B cell (primary cell): ENCODE results near the gene FAF1. TPM values are rescaled to one million over a fixed set of nuclear protein-coding genes. Genes with fewer than 3 reads are reported as not detected.

Experiments
- ATAC-seq: fragments of 200-7000 bp; cut with Tn5 transposase; one replicate; pipeline ENCODE4 v1.10.0; 2021; ENCODE audit warnings: low read depth, mild to moderate bottlenecking, moderate number of reproducible peaks, moderate library complexity
- CTCF ChIA-PET: fragments of 350-600 bp; sonication (Branson Sonifier 250); formaldehyde crosslinking; loops from one replicate; lab custom pipeline; 2021; ENCODE audit warnings: antibody characterized with exemption, inconsistent platforms; lab: Charles Lee
- POLR2A ChIA-PET: fragments of 350-600 bp; sonication (Branson Sonifier 250); formaldehyde crosslinking; loops from one replicate; lab custom pipeline; 2021; ENCODE audit warnings: antibody characterized with exemption; lab: Charles Lee
- DNase-seq: peaks from one replicate; pipeline ENCODE4 v3.0.0; 2013
- H2AFZ ChIP-seq: 2 replicates; pipeline ENCODE4 v1.6.1; 2012; ENCODE audit warnings: mild to moderate bottlenecking, low read depth, low read length; ENCODE audit not compliant: insufficient read depth, poor library complexity, severe bottlenecking
- H3K27ac ChIP-seq, 2 donors: 1 replicate in 1 of 2; 2 replicates in 1 of 2; pipeline ENCODE4 v1.5.1; 2012 to 2013; ENCODE audit warnings: low read length in 2 of 2, mild to moderate bottlenecking in 2 of 2, moderate library complexity in 1 of 2
- H3K27me3 ChIP-seq, 4 experiments: fragments of 200-600 bp in 1 of 4; sonication (generic) in 1 of 4; replicated peaks in 1 of 4; 1 replicate in 2 of 4; 2 replicates in 2 of 4; pipeline versions ENCODE4 v1.6.1 to v1.7.0; 2013 to 2016; ENCODE audit warnings: low read length in 3 of 4, mild to moderate bottlenecking in 2 of 4, mixed read lengths in 1 of 4, moderate library complexity in 1 of 4; ENCODE audit not compliant: insufficient read depth in 4 of 4, control insufficient read depth in 3 of 4; ENCODE audit errors: control extremely low read depth in 1 of 4
- H3K36me3 ChIP-seq, 2 experiments: replicated peaks in 1 of 2; 1 replicate in 1 of 2; 2 replicates in 1 of 2; pipeline versions ENCODE4 v1.6.1 to v1.7.1; 2013; ENCODE audit warnings: low read length in 1 of 2; ENCODE audit not compliant: insufficient read depth in 2 of 2, control insufficient read depth in 1 of 2; ENCODE audit errors: control extremely low read depth in 1 of 2, extremely low read depth in 1 of 2
- H3K4me1 ChIP-seq, 2 donors: fragments of 200-600 bp in 1 of 2; sonication (generic) in 1 of 2; 1 replicate in 1 of 2; 2 replicates in 1 of 2; pipeline versions ENCODE4 v1.5.1 to v1.6.1; 2013 to 2017; ENCODE audit warnings: low read length in 2 of 2; ENCODE audit not compliant: control insufficient read depth in 2 of 2, insufficient read depth in 2 of 2
- H3K4me2 ChIP-seq: replicated peaks from 2 replicates; pipeline ENCODE3; 2012; ENCODE audit warnings: mild to moderate bottlenecking, low read depth, low read length; ENCODE audit not compliant: poor library complexity, severe bottlenecking
- H3K4me3 ChIP-seq, 5 experiments: fragments of 200-600 bp in 1 of 5; sonication (generic) in 1 of 5; 1 replicate in 3 of 5; 2 replicates in 2 of 5; pipeline versions ENCODE4 v1.5.1 to v1.7.0; 2011 to 2016; ENCODE audit warnings: low read length in 4 of 5, mild to moderate bottlenecking in 4 of 5, low read depth in 2 of 5, control low read depth in 1 of 5, moderate library complexity in 1 of 5; ENCODE audit not compliant: insufficient read depth in 1 of 5; ENCODE audit errors: control extremely low read depth in 1 of 5, extremely low read depth in 1 of 5
- H3K79me2 ChIP-seq: fragments of 200-600 bp; sonication (generic); one replicate; pipeline ENCODE4 v1.6.0; 2016; ENCODE audit warnings: low read length; ENCODE audit not compliant: control insufficient read depth, insufficient read depth
- H3K9ac ChIP-seq: fragments of 200-600 bp; sonication (generic); 2 replicates; pipeline ENCODE4 v1.6.1; 2017; ENCODE audit warnings: mild to moderate bottlenecking, low read length, moderate library complexity
- H3K9me3 ChIP-seq, 3 donors: one replicate each; pipeline versions ENCODE4 v1.6.1 to v1.7.1; 2013; ENCODE audit warnings: low read length in 2 of 3; ENCODE audit not compliant: control insufficient read depth in 2 of 3, insufficient read depth in 1 of 3; ENCODE audit errors: control extremely low read depth in 1 of 3
- H4K20me1 ChIP-seq: 2 replicates; pipeline ENCODE4 v1.6.0; 2012; ENCODE audit warnings: mild to moderate bottlenecking, low read length; ENCODE audit not compliant: insufficient read depth, control insufficient read depth, poor library complexity, severe bottlenecking
- H3K27ac Mint-ChIP-seq: one replicate; pipeline ENCODE4 v1.8.0; 2021; ENCODE audit warnings: mixed read lengths
- H3K27me3 Mint-ChIP-seq: one replicate; pipeline ENCODE4 v1.8.0; 2021; ENCODE audit warnings: mixed read lengths
- H3K4me1 Mint-ChIP-seq: one replicate; pipeline ENCODE4 v1.8.0; 2021; ENCODE audit warnings: mixed read lengths
- H3K4me3 Mint-ChIP-seq: one replicate; pipeline ENCODE4 v1.8.0; 2021; ENCODE audit warnings: mixed read lengths
- H3K9me3 Mint-ChIP-seq: one replicate; pipeline ENCODE4 v1.8.0; 2022; ENCODE audit warnings: mixed read lengths; ENCODE audit not compliant: insufficient read depth
- EZH2 ChIP-seq: IDR thresholded peaks from 2 replicates; pipeline ENCODE4 v1.6.1; 2012; ENCODE audit warnings: borderline replicate concordance, low read depth, mild to moderate bottlenecking, moderate library complexity, low read length; ENCODE audit not compliant: insufficient read depth, poor library complexity, severe bottlenecking
- WGBS: methylation state at CpG from one replicate; pipeline ENCODE4 v1.1.5; 2013; ENCODE audit warnings: missing lambda C conversion rate; ENCODE audit not compliant: insufficient coverage; 5-methylcytosine and 5-hydroxymethylcytosine counted together
- intact Hi-C: fragments of 100-400 bp; cut with micrococcal nuclease; formaldehyde crosslinking; loops from one replicate; pipeline ENCODE4 v1.10.0; 2022
- polyA plus RNA-seq: library from polyadenylated mRNA; depleted of rRNA; stranded (reverse); fragments of >200 nt; gene quantifications from 2 replicates; pipeline ENCODE4 v1.2.3, GENCODE V29; 2012
- total RNA-seq, 2 donors: library from RNA; stranded (reverse); fragments of 120-200 nt in 1 of 2; gene quantifications; 1 replicate in 1 of 2; 2 replicates in 1 of 2; pipeline versions ENCODE4 v1.2.3 to v1.2.4, GENCODE V29; 2013 to 2022
- TF ChIP-seq, protein P1 (sequence below): fragments of 200-600 bp; IDR thresholded peaks from one replicate; pipeline ENCODE4 v1.8.0; 2022; ENCODE audit warnings: antibody characterized with exemption, mild to moderate bottlenecking

Gene FAF1
- total and polyA plus RNA-seq, 2 donors (not counting 1 experiment from before 2014, with no cell fraction given) = 10.1 to 58.4 TPM

DNA sequence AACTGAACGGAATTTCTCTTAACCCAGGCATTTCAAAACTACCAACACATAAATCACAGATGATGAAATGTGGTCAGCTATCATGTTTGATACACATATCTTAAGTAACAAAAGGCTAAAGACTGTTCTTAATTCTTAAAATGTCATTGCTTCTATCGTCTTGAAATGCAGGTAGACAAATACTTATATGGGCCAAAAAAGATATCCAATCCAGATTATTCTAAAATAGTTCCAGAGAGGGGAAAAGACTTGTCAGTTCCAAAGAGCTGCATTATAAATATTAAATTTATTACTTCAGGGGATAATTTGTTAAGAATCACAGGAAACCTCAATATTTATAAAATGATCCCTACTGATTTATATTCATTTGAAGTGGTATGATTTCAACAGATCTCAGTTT is 259.4 kb downstream of the FAF1 start:
- H3K36me3 ChIP-seq = no peaks in the 10 kb centered on the region
- ATAC-seq = no peak
- H3K4me2 ChIP-seq = no peak overlapping the region
- ChIA-PET POLR2A (no interaction called here), CTCF (no interaction called here)
- H3K4me1 ChIP-seq = no peaks in the 10 kb centered on the region
- intact Hi-C loops = no loop called here
- Mint-ChIP-seq H3K4me3 (no peak overlapping the region), H3K27ac (no peak overlapping the region), H3K27me3 (no peaks in the 10 kb centered on the region), H3K9me3 (no peaks in the 10 kb centered on the region), H3K4me1 (peaks cover 2% of the 10 kb centered on the region)
- H3K9ac ChIP-seq = no peak overlapping the region
- H3K79me2 ChIP-seq = no peaks in the 10 kb centered on the region
- no peaks in the 10 kb centered on the region for H4K20me1 ChIP-seq
- WGBS = no CpG with 5 or more reads among the region's 2 CpGs
- no peak overlapping the region for H3K27ac ChIP-seq
- no peaks in the 10 kb centered on the region for H3K9me3 ChIP-seq
- no peak overlapping the region for H2AFZ ChIP-seq
- H3K4me3 ChIP-seq = no peak overlapping the region
- DNase-seq = no peak
- H3K27me3 ChIP-seq = no peaks in the 10 kb centered on the region
- TF ChIP-seq EZH2 = no peak
- TF ChIP-seq, protein P1, sequence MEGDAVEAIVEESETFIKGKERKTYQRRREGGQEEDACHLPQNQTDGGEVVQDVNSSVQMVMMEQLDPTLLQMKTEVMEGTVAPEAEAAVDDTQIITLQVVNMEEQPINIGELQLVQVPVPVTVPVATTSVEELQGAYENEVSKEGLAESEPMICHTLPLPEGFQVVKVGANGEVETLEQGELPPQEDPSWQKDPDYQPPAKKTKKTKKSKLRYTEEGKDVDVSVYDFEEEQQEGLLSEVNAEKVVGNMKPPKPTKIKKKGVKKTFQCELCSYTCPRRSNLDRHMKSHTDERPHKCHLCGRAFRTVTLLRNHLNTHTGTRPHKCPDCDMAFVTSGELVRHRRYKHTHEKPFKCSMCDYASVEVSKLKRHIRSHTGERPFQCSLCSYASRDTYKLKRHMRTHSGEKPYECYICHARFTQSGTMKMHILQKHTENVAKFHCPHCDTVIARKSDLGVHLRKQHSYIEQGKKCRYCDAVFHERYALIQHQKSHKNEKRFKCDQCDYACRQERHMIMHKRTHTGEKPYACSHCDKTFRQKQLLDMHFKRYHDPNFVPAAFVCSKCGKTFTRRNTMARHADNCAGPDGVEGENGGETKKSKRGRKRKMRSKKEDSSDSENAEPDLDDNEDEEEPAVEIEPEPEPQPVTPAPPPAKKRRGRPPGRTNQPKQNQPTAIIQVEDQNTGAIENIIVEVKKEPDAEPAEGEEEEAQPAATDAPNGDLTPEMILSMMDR = no peak

GRCh38 chr1:50700214-50700613 is 259.9 kb downstream of the FAF1 start:
- Histone ChIP-seq H3K9me3 (no peaks in the 10 kb centered on the region), H3K4me1 (no peaks in the 10 kb centered on the region), H3K4me3 (no peak overlapping the region), H3K9ac (no peak overlapping the region), H3K4me2 (no peak overlapping the region), H3K36me3 (no peaks in the 10 kb centered on the region), H2AFZ (no peak overlapping the region), H3K27me3 (no peaks in the 10 kb centered on the region), H3K79me2 (no peaks in the 10 kb centered on the region), H4K20me1 (no peaks in the 10 kb centered on the region), H3K27ac (no peak overlapping the region)
- intact Hi-C loops = no loop called here
- TF ChIP-seq, protein P1 = no peak
- no peak for TF ChIP-seq EZH2
- Mint-ChIP-seq H3K4me1 (peaks cover 2% of the 10 kb centered on the region), H3K9me3 (no peaks in the 10 kb centered on the region), H3K27me3 (no peaks in the 10 kb centered on the region), H3K27ac (no peak overlapping the region), H3K4me3 (no peak overlapping the region)
- no peak for DNase-seq
- no peak for ATAC-seq
- ChIA-PET POLR2A (no interaction called here), CTCF (no interaction called here)
- WGBS = no CpG with 5 or more reads among the region's 4 CpGs
